ENCODE data around the gene RALGAPA1. TPM values are rescaled to one million over a fixed set of nuclear protein-coding genes. Genes with fewer than 3 reads are reported as not detected.
A peak's percentile ranks its signal among the peaks of the same experiment; 100 is the strongest.

The RALGAPA1 gene
- polyA plus RNA-seq, 1 donor (not counting 4 experiments of a cell fraction or from before 2014, with no cell fraction given) = 12.1 TPM

- H3K27ac ChIP-seq (ENCODE audit: control insufficient read depth, insufficient read depth, low read length) = no peak overlapping the region
- no peaks in the 10 kb centered on the region for H3K9me1 ChIP-seq (ENCODE audit: control insufficient read depth, extremely low read depth, insufficient read depth, low read length)
- FAIRE-seq (no peak), DNase-seq (ENCODE audit: low read depth, low spot score) (no peak)
- peaks cover 14% of the 10 kb centered on the region for H3K79me2 ChIP-seq (ENCODE audit: control insufficient read depth, insufficient read depth, low read length)
- dilution Hi-C loops (cut with MboI; ENCODE audit: extremely low pct_ligation_motif_present, low sequenced_read_pairs) = no loop called here
- peaks cover 8% of the 10 kb centered on the region for H3K4me1 ChIP-seq (ENCODE audit: control insufficient read depth, extremely low read depth, insufficient read depth, low read length)
- TF ChIP-seq, protein P1, sequence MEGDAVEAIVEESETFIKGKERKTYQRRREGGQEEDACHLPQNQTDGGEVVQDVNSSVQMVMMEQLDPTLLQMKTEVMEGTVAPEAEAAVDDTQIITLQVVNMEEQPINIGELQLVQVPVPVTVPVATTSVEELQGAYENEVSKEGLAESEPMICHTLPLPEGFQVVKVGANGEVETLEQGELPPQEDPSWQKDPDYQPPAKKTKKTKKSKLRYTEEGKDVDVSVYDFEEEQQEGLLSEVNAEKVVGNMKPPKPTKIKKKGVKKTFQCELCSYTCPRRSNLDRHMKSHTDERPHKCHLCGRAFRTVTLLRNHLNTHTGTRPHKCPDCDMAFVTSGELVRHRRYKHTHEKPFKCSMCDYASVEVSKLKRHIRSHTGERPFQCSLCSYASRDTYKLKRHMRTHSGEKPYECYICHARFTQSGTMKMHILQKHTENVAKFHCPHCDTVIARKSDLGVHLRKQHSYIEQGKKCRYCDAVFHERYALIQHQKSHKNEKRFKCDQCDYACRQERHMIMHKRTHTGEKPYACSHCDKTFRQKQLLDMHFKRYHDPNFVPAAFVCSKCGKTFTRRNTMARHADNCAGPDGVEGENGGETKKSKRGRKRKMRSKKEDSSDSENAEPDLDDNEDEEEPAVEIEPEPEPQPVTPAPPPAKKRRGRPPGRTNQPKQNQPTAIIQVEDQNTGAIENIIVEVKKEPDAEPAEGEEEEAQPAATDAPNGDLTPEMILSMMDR (optimal IDR thresholded peaks at IDR 0.05 in 1 of 3, IDR thresholded peaks at IDR 0.05 in 1 of 3, conservative IDR thresholded peaks at IDR 0.05 in 1 of 3; ENCODE audit: extremely low read depth in 1 of 3, insufficient read depth in 2 of 3, low read length in 3 of 3) = no peak
- no peak for TF ChIP-seq EZH2 (IDR thresholded peaks at IDR 0.05; ENCODE audit: low read length)
- H3K9ac ChIP-seq (ENCODE audit: control insufficient read depth, extremely low read depth, insufficient read depth, low read length) = no peak overlapping the region
- no peaks in the 10 kb centered on the region for H3K36me3 ChIP-seq (ENCODE audit: control insufficient read depth in 2 of 2, extremely low read depth in 1 of 2, insufficient read depth in 2 of 2, low read length in 2 of 2)
- H3K27me3 ChIP-seq (ENCODE audit: control insufficient read depth, extremely low read depth, insufficient read depth, low read length) = no peaks in the 10 kb centered on the region
- no peaks in the 10 kb centered on the region for H4K20me1 ChIP-seq (ENCODE audit: control insufficient read depth, extremely low read depth, insufficient read depth, low read length)
- H3K4me3 ChIP-seq (ENCODE audit: control insufficient read depth in 2 of 3, extremely low read depth in 1 of 3, insufficient read depth in 2 of 3, low read depth in 1 of 3, low read length in 3 of 3) = peak overlapping the region in 1 of 3 experiments; percentile 87
- no peaks in the 10 kb centered on the region for H3K9me3 ChIP-seq (ENCODE audit: control insufficient read depth, low read depth, low read length)
- no peak overlapping the region for H2AFZ ChIP-seq (ENCODE audit: control insufficient read depth, low read length)
- peak overlapping the region; percentile 88 for H3K4me2 ChIP-seq (ENCODE audit: control insufficient read depth, extremely low read depth, insufficient read depth, low read depth, low read length)
Measured at GRCh38 chr14:35827678-35828472, 18.8 kb upstream of the RALGAPA1 start.

GRCh38 chr14:35826952-35827416, 17.9 kb upstream of the RALGAPA1 start:
- Histone ChIP-seq H3K27ac (ENCODE audit: control insufficient read depth, insufficient read depth, low read length) (peak overlapping the region; percentile 84), H3K79me2 (ENCODE audit: control insufficient read depth, insufficient read depth, low read length) (peaks cover 14% of the 10 kb centered on the region), H3K36me3 (ENCODE audit: control insufficient read depth in 2 of 2, extremely low read depth in 1 of 2, insufficient read depth in 2 of 2, low read length in 2 of 2) (no peaks in the 10 kb centered on the region), H3K4me1 (ENCODE audit: control insufficient read depth, extremely low read depth, insufficient read depth, low read length) (peaks cover 15% of the 10 kb centered on the region), H4K20me1 (ENCODE audit: control insufficient read depth, extremely low read depth, insufficient read depth, low read length) (no peaks in the 10 kb centered on the region), H2AFZ (ENCODE audit: control insufficient read depth, low read length) (peak overlapping the region; percentile 99), H3K27me3 (ENCODE audit: control insufficient read depth, extremely low read depth, insufficient read depth, low read length) (no peaks in the 10 kb centered on the region), H3K9ac (ENCODE audit: control insufficient read depth, extremely low read depth, insufficient read depth, low read length) (peak overlapping the region; percentile 90), H3K9me3 (ENCODE audit: control insufficient read depth, low read depth, low read length) (no peaks in the 10 kb centered on the region), H3K4me3 (ENCODE audit: control insufficient read depth in 2 of 3, extremely low read depth in 1 of 3, insufficient read depth in 2 of 3, low read depth in 1 of 3, low read length in 3 of 3) (peak overlapping the region; percentile 54 to 88 (median 87)), H3K4me2 (ENCODE audit: control insufficient read depth, extremely low read depth, insufficient read depth, low read depth, low read length) (peak overlapping the region; percentile 88), H3K9me1 (ENCODE audit: control insufficient read depth, extremely low read depth, insufficient read depth, low read length) (no peaks in the 10 kb centered on the region)
- DNase-seq (ENCODE audit: low read depth, low spot score) = no peak
- TF ChIP-seq, protein P1 (optimal IDR thresholded peaks at IDR 0.05 in 1 of 3, IDR thresholded peaks at IDR 0.05 in 1 of 3, conservative IDR thresholded peaks at IDR 0.05 in 1 of 3; ENCODE audit: extremely low read depth in 1 of 3, insufficient read depth in 2 of 3, low read length in 3 of 3) = no peak
- no peak for TF ChIP-seq EZH2 (IDR thresholded peaks at IDR 0.05; ENCODE audit: low read length)
- dilution Hi-C loops (cut with MboI; ENCODE audit: extremely low pct_ligation_motif_present, low sequenced_read_pairs) = no loop called here
- no peak for FAIRE-seq
